Hepatocyte (in vitro differentiated cells): ENCODE data around the gene PTPN11. TPM values are rescaled to one million over a fixed set of nuclear protein-coding genes. Genes with fewer than 3 reads are reported as not detected.

ENCODE experiments used
- DNase-seq: peaks from one replicate; pipeline ENCODE4 v3.0.0-alpha.2; 2016; ENCODE audit warnings: low spot score
- H2AFZ ChIP-seq: fragments of 200-600 bp; sonication (generic); 2 replicates; pipeline ENCODE4 v1.6.0; 2016; ENCODE audit warnings: antibody characterized with exemption, mild to moderate bottlenecking
- H3K27ac ChIP-seq: fragments of 200-600 bp; sonication (generic); 2 replicates; pipeline ENCODE4 v1.5.1; 2016; ENCODE audit warnings: mild to moderate bottlenecking
- H3K27me3 ChIP-seq: fragments of 200-600 bp; sonication (generic); 2 replicates; pipeline ENCODE4 v1.6.1; 2016
- H3K36me3 ChIP-seq: fragments of 200-600 bp; sonication (generic); replicated peaks from 2 replicates; pipeline ENCODE4 v1.5.1; 2016; ENCODE audit warnings: low read depth; ENCODE audit not compliant: insufficient read depth
- H3K4me1 ChIP-seq: fragments of 200-600 bp; sonication (generic); 2 replicates; pipeline ENCODE4 v1.5.1; 2016; ENCODE audit warnings: mild to moderate bottlenecking, moderate library complexity; ENCODE audit not compliant: insufficient read depth
- H3K4me2 ChIP-seq: fragments of 200-600 bp; sonication (generic); 2 replicates; pipeline ENCODE4 v1.6.0; 2016
- H3K4me3 ChIP-seq: fragments of 200-600 bp; sonication (generic); 2 replicates; pipeline ENCODE4 v1.5.1; 2016; ENCODE audit warnings: mild to moderate bottlenecking
- H3K79me2 ChIP-seq: fragments of 200-600 bp; sonication (generic); 2 replicates; pipeline ENCODE4 v1.6.0; 2017; ENCODE audit warnings: mild to moderate bottlenecking
- H3K9me2 ChIP-seq: fragments of 200-600 bp; sonication (generic); replicated peaks from 2 replicates; pipeline ENCODE4 v1.6.0; 2017; ENCODE audit warnings: mild to moderate bottlenecking; ENCODE audit not compliant: insufficient read depth
- H3K9me3 ChIP-seq: fragments of 200-600 bp; sonication (generic); 2 replicates; pipeline ENCODE4 v1.5.1; 2016; ENCODE audit warnings: low read depth, mild to moderate bottlenecking
- H4K20me1 ChIP-seq: fragments of 200-600 bp; sonication (generic); 2 replicates; pipeline ENCODE4 v1.6.0; 2016; ENCODE audit warnings: mild to moderate bottlenecking; ENCODE audit not compliant: insufficient read depth, poor library complexity, severe bottlenecking
- CTCF ChIP-seq: fragments of 200-600 bp; sonication (generic); IDR thresholded peaks from 2 replicates; pipeline ENCODE4 v1.5.1; 2016; ENCODE audit warnings: antibody characterized with exemption, mild to moderate bottlenecking; ENCODE audit not compliant: poor library complexity
- EZH2 ChIP-seq: fragments of 200-600 bp; sonication (generic); IDR thresholded peaks from 2 replicates; pipeline ENCODE4 v1.6.1; 2016; ENCODE audit warnings: antibody characterized with exemption, mild to moderate bottlenecking, borderline replicate concordance
- EZH2phosphoT487 ChIP-seq: fragments of 200-600 bp; sonication (generic); IDR thresholded peaks from one replicate; pipeline ENCODE4 v1.6.1; 2018; ENCODE audit warnings: antibody characterized with exemption, mild to moderate bottlenecking, low read depth, moderate library complexity; ENCODE audit not compliant: unreplicated experiment, severe bottlenecking
- WGBS: methylation state at CpG from one replicate; pipeline ENCODE4 v1.1.6; 2016; ENCODE audit warnings: low lambda C conversion rate; ENCODE audit errors: missing lambda C conversion rate; 5-methylcytosine and 5-hydroxymethylcytosine counted together
- polyA plus RNA-seq: library from polyadenylated mRNA; unstranded; fragments of >200 nt; fragmentation: Nextera tagmentation; extraction: Ambion mirVana; gene quantifications from 2 replicates; pipeline ENCODE4 v1.2.1, GENCODE V29; 2016
- total RNA-seq: library from RNA; depleted of rRNA; stranded (reverse); fragments of >200 nt; gene quantifications from 2 replicates; pipeline ENCODE4 v1.2.3, GENCODE V29; 2014

PTPN11 gene
- total and polyA plus RNA-seq, 2 experiments from 2014 or later: 66.6 to 102 TPM

DNA sequence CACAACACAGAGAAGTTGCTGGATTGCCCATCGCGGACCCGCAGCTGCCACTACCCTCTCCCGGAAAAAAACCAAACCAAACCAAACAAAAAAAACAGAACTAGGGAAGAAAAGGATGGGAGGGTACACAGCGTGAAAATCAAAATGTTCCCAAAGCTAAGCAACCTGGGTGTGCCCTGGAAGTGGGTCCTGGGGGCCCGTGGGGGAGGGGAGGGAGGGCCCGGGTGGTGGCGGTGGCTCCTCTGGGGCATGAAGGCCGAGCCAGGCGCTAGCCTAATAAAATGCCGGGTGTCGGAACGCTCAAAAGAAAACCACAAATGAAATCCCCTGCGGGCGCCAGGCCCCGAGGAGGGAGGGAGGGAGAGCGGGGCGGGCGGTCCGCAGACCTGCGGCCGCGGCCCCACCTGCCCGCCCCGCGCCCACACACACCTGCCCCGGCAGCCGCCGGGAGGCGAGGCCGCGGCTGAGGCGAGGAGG is 37.3 kb upstream of the PTPN11 start:
- 1% methylated on average over 6 of the region's 33 CpGs for WGBS
- peak overlapping the region; percentile 93 for H3K27ac ChIP-seq
- DNase-seq: peak; percentile 62

GRCh38 chr12:112381883-112382796 is 36.6 kb upstream of the PTPN11 start, which contains the start of gene HECTD4:
Gene HECTD4 (minus strand): TSS chr12:112382431. CDS start chr12:112382128, 303 bp downstream.
- Histone ChIP-seq H3K36me3 (no peaks in the 10 kb centered on the region), H3K9me3 (no peaks in the 10 kb centered on the region), H3K27ac (peak within 1 kb of the TSS; percentile 93), H3K4me3 (peak within 1 kb of the TSS; percentile 63), H2AFZ (peak within 1 kb of the TSS; percentile 87), H3K4me1 (peaks cover 17% of the 10 kb centered on the region), H3K4me2 (peak within 1 kb of the TSS; percentile 98), H4K20me1 (peaks cover 23% of the 10 kb centered on the region), H3K27me3 (no peaks in the 10 kb centered on the region), H3K9me2 (no peaks in the 10 kb centered on the region), H3K79me2 (peaks cover 48% of the 10 kb centered on the region)
- WGBS: 3% methylated on average over 66 of the region's 106 CpGs
- TF ChIP-seq CTCF (no peak), EZH2phosphoT487 (no peak), EZH2 (no peak)
- DNase-seq: peak; percentile 98

More for the DNA sequence above, 37.3 kb upstream of the PTPN11 start:
- Histone ChIP-seq H3K4me3 (peak overlapping the region; percentile 63), H3K27me3 (no peaks in the 10 kb centered on the region), H3K9me3 (no peaks in the 10 kb centered on the region), H3K4me1 (peaks cover 17% of the 10 kb centered on the region), H3K79me2 (peaks cover 55% of the 10 kb centered on the region), H3K4me2 (peak overlapping the region; percentile 98), H2AFZ (peak overlapping the region; percentile 87), H4K20me1 (peaks cover 26% of the 10 kb centered on the region), H3K36me3 (no peaks in the 10 kb centered on the region), H3K9me2 (no peaks in the 10 kb centered on the region)
- TF ChIP-seq EZH2 (no peak), EZH2phosphoT487 (no peak), CTCF (no peak)

DNA sequence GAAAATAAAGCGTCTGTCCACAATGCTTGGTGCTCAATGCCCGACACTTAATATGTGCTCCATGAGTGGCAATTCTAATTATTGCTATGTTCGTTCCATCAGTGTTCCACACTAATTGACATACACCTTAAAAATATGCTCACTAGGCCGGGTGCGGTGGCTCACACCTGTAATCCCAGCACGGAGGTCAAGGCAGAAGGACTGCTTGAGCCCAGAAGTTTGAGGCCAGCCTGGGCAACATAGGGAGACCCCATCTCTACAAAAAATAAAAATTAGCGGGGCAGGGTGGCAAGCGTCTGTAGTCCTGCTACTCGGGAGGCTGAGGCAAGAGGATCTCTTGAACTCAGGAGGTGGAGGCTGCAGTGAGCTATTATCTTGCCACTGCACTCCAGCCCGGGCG is 35.9 kb upstream of the PTPN11 start:
- peaks cover 18% of the 10 kb centered on the region for H4K20me1 ChIP-seq
- H3K4me1 ChIP-seq: peaks cover 17% of the 10 kb centered on the region
- H3K79me2 ChIP-seq: peaks cover 41% of the 10 kb centered on the region
- no peaks in the 10 kb centered on the region for H3K9me2 ChIP-seq
- no peaks in the 10 kb centered on the region for H3K9me3 ChIP-seq
- H2AFZ ChIP-seq: peak overlapping the region; percentile 87
- TF ChIP-seq EZH2 (no peak), CTCF (no peak), EZH2phosphoT487 (no peak)
- H3K4me2 ChIP-seq: peak overlapping the region; percentile 75
- WGBS: 92% methylated on average over 11 of the region's 11 CpGs
- peak overlapping the region; percentile 63 for H3K4me3 ChIP-seq
- peak overlapping the region; percentile 93 for H3K27ac ChIP-seq
- H3K27me3 ChIP-seq: no peaks in the 10 kb centered on the region
- DNase-seq: no peak
- H3K36me3 ChIP-seq: no peaks in the 10 kb centered on the region
